Left hindlimb (tissue), 1 donor: ENCODE measurements around the gene BLTP3A.

ENCODE experiments used
- DNase-seq: peaks from one replicate; pipeline ENCODE4 v3.0.0-alpha.2; 2018

Gene BLTP3A

GRCh38 chr6:34832942-34833341 is 41.1 kb downstream of the BLTP3A start:
- no peak for DNase-seq

GRCh38 chr6:34834789-34835518 is 43.1 kb downstream of the BLTP3A start:
- no peak for DNase-seq

GRCh38 chr6:34836008-34836407 is 44.1 kb downstream of the BLTP3A start:
- no peak for DNase-seq

GRCh38 chr6:34836451-34836850 is 44.6 kb downstream of the BLTP3A start:
- DNase-seq: no peak

- no peak for DNase-seq
These were observed 45.6 kb downstream of the BLTP3A start for GRCh38 chr6:34837528-34837927.

GRCh38 chr6:34839666-34840352 is 47.9 kb downstream of the BLTP3A start:
- DNase-seq: no peak
